Mucosa of rectum (tissue), 2 donors: ENCODE data around the gene FAM120C.
A peak's percentile ranks its signal among the peaks of the same experiment; 100 is the strongest.

Source experiments
- H3K27ac ChIP-seq, 2 donors: one replicate each; pipeline ENCODE4 v1.7.0; 2013; ENCODE audit warnings: inconsistent platforms in 2 of 2, low read depth in 2 of 2, low read length in 2 of 2
- H3K27me3 ChIP-seq, 2 donors: one replicate each; pipeline ENCODE4 v1.7.0; 2013; ENCODE audit warnings: low read length in 2 of 2; ENCODE audit not compliant: control insufficient read depth in 2 of 2, insufficient read depth in 2 of 2
- H3K36me3 ChIP-seq, 2 donors: one replicate each; pipeline ENCODE4 v1.7.0; 2013; ENCODE audit warnings: low read length in 2 of 2; ENCODE audit not compliant: control insufficient read depth in 2 of 2, insufficient read depth in 2 of 2
- H3K4me1 ChIP-seq, 2 donors: one replicate each; pipeline ENCODE4 v1.7.0; 2013; ENCODE audit warnings: low read length in 2 of 2, mild to moderate bottlenecking in 1 of 2; ENCODE audit not compliant: control insufficient read depth in 2 of 2, insufficient read depth in 2 of 2
- H3K4me3 ChIP-seq, 2 donors: one replicate each; pipeline ENCODE4 v1.7.0; 2013; ENCODE audit warnings: low read length in 2 of 2
- H3K9ac ChIP-seq, 2 donors: one replicate each; pipeline ENCODE4 v1.7.0; 2013; ENCODE audit warnings: low read length in 2 of 2, low read depth in 1 of 2, mild to moderate bottlenecking in 1 of 2
- H3K9me3 ChIP-seq, 2 donors: one replicate each; pipeline ENCODE4 v1.7.0; 2013; ENCODE audit warnings: low read length in 2 of 2; ENCODE audit not compliant: control insufficient read depth in 2 of 2
- donor health status: healthy.
- donor health status: Normal muscosa, but diverticular disease.

The FAM120C gene

DNA sequence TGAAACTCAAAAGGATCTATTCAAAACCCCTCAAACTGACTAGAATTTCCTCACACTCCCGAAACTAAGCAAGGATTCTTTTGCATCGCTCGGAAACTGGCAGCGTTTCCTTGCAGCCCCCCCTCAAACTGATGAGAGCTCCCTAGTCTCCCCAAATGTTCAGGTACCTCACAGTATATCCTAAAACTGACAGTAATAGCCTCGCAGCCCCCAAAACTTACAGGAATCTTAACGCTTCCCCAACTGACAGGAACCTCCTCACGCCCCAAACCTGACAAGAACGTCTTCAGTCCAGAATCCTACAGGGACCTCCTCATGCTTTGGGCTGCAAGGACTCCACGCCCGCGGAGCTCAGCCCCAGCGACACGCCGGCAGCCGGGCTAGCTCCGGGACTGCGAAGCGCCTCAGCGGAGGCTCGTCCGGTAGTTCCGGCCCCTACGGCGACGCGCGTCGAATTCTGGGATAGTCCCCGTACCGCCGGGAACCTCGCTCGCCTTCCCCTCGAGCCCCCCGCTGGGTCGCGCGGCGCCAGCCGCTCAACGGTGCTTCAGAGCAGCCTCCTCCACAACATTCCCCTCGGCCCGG is 139.4 kb downstream of the FAM120C start:
- Histone ChIP-seq H3K4me3 (peak overlapping the region; percentile 77 to 87), H3K4me1 (peaks cover 0 to 5% of the 10 kb centered on the region in 2 donors), H3K9me3 (no peaks in the 10 kb centered on the region), H3K27ac (peak overlapping the region; percentile 91 to 93), H3K9ac (peak overlapping the region; percentile 79 to 85), H3K27me3 (no peaks in the 10 kb centered on the region), H3K36me3 (peaks cover 2 to 11% of the 10 kb centered on the region in 2 donors)

DNA sequence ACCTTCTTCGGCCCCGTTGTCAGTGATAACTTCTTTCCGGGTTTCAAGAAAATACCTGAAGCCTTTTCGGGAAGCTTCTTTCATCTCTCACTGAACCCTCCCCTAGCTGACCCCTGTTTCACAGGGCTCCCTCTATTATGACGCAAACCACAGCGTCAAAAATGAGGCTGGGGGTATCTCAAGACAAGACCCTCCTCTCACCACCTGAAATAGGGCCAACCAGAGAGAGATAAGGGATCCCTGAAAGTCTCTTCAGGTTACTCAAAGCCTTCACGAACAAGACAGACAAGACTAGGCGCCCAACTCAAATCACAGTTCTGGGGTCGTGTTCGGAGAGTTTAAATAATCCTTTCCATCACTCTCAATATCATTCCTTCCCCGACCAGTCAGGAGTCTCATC is 140.0 kb downstream of the FAM120C start:
- Histone ChIP-seq H3K36me3 (peaks cover 5 to 11% of the 10 kb centered on the region in 2 donors), H3K9me3 (no peaks in the 10 kb centered on the region), H3K27me3 (no peaks in the 10 kb centered on the region), H3K4me3 (peak overlapping the region; percentile 77 to 87), H3K9ac (peak overlapping the region; percentile 79 to 85), H3K4me1 (peaks cover 0 to 5% of the 10 kb centered on the region in 2 donors), H3K27ac (peak overlapping the region in 1 of 2 donors; percentile 93)

DNA sequence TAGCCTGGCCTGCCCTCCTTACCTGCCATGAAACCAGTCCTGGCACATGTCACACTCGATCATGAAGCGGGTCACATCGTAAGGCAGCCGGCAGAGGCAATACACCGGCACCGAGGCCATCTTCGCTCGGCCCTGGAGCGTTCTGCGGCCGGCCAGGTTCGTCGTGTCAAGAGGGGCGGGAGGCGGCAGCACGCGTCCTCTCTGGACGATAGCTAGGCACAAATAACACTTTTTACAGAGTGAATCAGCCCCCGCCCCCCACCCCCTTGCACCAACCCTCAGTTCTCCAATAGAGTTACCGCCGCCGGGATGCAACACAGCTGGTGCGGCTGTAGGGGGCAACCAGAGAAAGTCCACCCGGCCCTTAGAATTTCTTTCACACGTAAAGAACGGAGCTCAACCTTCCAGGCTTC is 140.4 kb downstream of the FAM120C start:
- H3K4me1 ChIP-seq = peaks cover 0 to 5% of the 10 kb centered on the region in 2 donors
- H3K27ac ChIP-seq = no peak overlapping the region
- peak overlapping the region; percentile 77 to 87 for H3K4me3 ChIP-seq
- H3K9ac ChIP-seq = peak overlapping the region in 1 of 2 donors; percentile 17
- no peaks in the 10 kb centered on the region for H3K27me3 ChIP-seq
- H3K36me3 ChIP-seq = peaks cover 5 to 11% of the 10 kb centered on the region in 2 donors
- H3K9me3 ChIP-seq = no peaks in the 10 kb centered on the region

DNA sequence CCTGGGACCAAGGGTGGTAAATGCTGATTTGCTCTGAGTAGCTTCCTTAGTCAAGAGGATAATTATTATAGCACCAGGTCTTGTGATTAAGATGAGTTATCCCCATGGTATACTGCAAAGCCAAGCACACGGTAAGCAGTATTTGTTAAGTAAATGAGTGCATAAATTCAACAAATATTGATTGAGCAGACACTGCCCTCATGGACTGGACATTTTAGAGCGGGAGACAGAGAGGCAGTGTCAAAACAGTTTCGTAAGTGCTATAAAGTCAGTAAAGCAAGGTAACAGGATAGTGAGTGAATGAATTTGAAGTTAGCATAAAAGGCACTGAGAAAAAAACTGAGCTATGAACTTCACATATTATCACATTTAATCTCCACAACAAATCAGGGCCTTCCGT is 152.7 kb downstream of the FAM120C start:
- H3K4me3 ChIP-seq = no peak overlapping the region
- H3K36me3 ChIP-seq = peaks cover 20 to 23% of the 10 kb centered on the region in 2 donors
- no peaks in the 10 kb centered on the region for H3K27me3 ChIP-seq
- peaks cover 0 to 2% of the 10 kb centered on the region in 2 donors for H3K4me1 ChIP-seq
- no peak overlapping the region for H3K9ac ChIP-seq
- no peaks in the 10 kb centered on the region for H3K9me3 ChIP-seq
- no peak overlapping the region for H3K27ac ChIP-seq

DNA sequence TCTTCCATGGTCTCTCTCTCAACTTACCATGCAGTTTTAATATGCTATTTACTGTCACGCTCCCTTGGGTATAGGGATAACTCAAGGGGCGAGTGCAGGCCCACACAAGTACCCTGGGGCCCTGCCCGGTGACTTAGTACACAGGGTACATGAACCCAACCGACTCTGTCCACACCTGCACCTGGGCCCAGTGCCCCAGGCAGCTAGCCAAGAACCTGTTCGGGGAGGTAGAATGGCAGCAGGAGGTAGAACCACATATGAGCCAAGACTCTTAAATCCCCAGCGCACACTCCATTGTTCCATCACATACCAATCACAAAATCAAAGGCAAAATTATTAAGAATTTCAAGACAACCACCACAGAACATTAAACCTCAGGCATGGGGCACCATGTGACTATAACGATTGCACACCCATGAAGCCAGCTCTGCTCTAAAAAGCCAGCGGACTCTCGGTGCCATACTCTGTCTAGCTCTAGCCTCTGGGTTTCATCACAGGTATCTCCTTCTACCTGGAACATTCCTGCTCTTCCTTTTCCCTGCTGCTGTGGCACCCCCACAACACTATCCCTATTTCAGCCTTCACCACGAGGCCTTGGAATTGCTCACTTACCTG is 153.4 kb downstream of the FAM120C start:
- H3K4me1 ChIP-seq = peaks cover 0 to 2% of the 10 kb centered on the region in 2 donors
- peaks cover 19 to 23% of the 10 kb centered on the region in 2 donors for H3K36me3 ChIP-seq
- H3K9ac ChIP-seq = no peak overlapping the region
- no peak overlapping the region for H3K4me3 ChIP-seq
- H3K27ac ChIP-seq = no peak overlapping the region
- no peaks in the 10 kb centered on the region for H3K9me3 ChIP-seq
- no peaks in the 10 kb centered on the region for H3K27me3 ChIP-seq

DNA sequence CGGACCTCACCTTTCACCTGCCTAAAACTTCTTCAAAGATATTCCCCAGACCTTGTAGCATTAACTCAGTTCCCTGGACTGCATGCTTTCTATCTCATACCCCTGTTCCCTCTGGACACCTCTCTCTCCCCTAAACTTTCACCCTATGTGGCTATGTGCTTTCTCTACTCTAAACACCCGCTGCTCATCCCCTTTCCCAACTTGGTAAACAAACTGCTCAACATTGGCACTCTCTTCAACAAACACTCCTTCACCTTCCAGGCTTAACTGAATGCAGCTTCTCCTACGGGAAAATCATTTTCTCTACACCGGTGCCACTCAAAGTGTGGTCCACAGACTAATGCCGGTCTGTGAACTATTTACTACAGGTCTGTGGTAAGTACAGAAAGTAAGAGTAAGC is 158.7 kb downstream of the FAM120C start:
- Histone ChIP-seq H3K4me1 (no peaks in the 10 kb centered on the region), H3K9me3 (no peaks in the 10 kb centered on the region), H3K27ac (no peak overlapping the region), H3K9ac (no peak overlapping the region), H3K4me3 (no peak overlapping the region), H3K27me3 (no peaks in the 10 kb centered on the region), H3K36me3 (peaks cover 4 to 15% of the 10 kb centered on the region in 2 donors)
